ENCODE data around the gene TMEM169. TPM values are rescaled to one million over a fixed set of nuclear protein-coding genes. Genes with fewer than 3 reads are reported as not detected.

Gene TMEM169
- total RNA-seq, 6 experiments from 2014 or later: 0.29 to 2.7 (median 1.0) TPM

DNA sequence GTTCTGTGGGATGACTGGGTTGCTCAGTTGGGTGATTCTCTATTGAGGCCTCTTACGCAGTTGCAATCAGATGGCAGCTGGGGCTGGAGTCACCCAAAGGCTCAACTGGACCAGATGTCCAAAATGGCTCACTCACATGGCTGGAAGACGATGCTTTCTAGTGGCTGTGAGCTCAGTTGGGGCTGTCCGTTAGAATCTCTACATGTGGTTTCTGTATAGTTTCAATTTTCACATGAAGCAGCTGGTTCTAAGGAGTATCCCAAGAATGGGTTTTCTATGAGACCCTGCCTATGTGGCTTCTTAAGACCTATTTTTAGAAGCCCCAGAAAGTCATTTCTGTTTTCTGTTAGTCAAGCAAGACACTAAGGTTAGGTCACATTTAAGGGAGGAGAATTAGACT, 31.9 kb downstream of the TMEM169 start:
- no peak overlapping the region for H3K27ac ChIP-seq
- TF ChIP-seq, protein P1, sequence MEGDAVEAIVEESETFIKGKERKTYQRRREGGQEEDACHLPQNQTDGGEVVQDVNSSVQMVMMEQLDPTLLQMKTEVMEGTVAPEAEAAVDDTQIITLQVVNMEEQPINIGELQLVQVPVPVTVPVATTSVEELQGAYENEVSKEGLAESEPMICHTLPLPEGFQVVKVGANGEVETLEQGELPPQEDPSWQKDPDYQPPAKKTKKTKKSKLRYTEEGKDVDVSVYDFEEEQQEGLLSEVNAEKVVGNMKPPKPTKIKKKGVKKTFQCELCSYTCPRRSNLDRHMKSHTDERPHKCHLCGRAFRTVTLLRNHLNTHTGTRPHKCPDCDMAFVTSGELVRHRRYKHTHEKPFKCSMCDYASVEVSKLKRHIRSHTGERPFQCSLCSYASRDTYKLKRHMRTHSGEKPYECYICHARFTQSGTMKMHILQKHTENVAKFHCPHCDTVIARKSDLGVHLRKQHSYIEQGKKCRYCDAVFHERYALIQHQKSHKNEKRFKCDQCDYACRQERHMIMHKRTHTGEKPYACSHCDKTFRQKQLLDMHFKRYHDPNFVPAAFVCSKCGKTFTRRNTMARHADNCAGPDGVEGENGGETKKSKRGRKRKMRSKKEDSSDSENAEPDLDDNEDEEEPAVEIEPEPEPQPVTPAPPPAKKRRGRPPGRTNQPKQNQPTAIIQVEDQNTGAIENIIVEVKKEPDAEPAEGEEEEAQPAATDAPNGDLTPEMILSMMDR (IDR thresholded peaks at IDR 0.05): no peak
- TF ChIP-seq POLR2A (IDR thresholded peaks at IDR 0.05): no peak
- WGBS (ENCODE audit: insufficient coverage, low coverage, low lambda C conversion rate, missing lambda C conversion rate): 60% methylated on average over 2 of the region's 3 CpGs
- intact Hi-C loops (cut with DNase I): loop anchor here in 1 of 2 donors (10.0 kb wide), 1 partner anchor 291 kb away; no protein-coding TSS in a partner anchor
- peaks cover 0 to 31% (median 7%) of the 10 kb centered on the region in 4 donors for H3K36me3 ChIP-seq
- no peak for ATAC-seq
- no peak for DNase-seq
- no peaks in the 10 kb centered on the region for H3K9me3 ChIP-seq
- no peaks in the 10 kb centered on the region for H3K27me3 ChIP-seq
- no peak overlapping the region for H3K4me3 ChIP-seq
- H3K4me1 ChIP-seq: peaks cover 0 to 35% (median 11%) of the 10 kb centered on the region in 4 donors

- DNase-seq: peak in 1 of 3 donors; percentile 31
- no peaks in the 10 kb centered on the region for H3K9me3 ChIP-seq
- H3K4me1 ChIP-seq: peaks cover 0 to 40% (median 13%) of the 10 kb centered on the region in 4 donors
- H3K4me3 ChIP-seq: no peak overlapping the region
- TF ChIP-seq POLR2A (IDR thresholded peaks at IDR 0.05): no peak
- TF ChIP-seq, protein P1 (IDR thresholded peaks at IDR 0.05): no peak
- no peak overlapping the region for H3K27ac ChIP-seq
- 36% methylated on average over 4 of the region's 4 CpGs for WGBS (ENCODE audit: insufficient coverage, low coverage, low lambda C conversion rate, missing lambda C conversion rate)
- peaks cover 2 to 35% (median 8%) of the 10 kb centered on the region in 4 donors for H3K36me3 ChIP-seq
- intact Hi-C loops (cut with DNase I): loop anchor here in 1 of 2 donors (10.0 kb wide), 1 partner anchor 290 kb away; no protein-coding TSS in a partner anchor
- H3K27me3 ChIP-seq: no peaks in the 10 kb centered on the region
- peak in 1 of 4 donors; percentile 1 for ATAC-seq
Measured at GRCh38 chr2:216114382-216114713, 32.6 kb downstream of the TMEM169 start.

GRCh38 chr2:216114714-216115531, 33.2 kb downstream of the TMEM169 start:
- intact Hi-C loops (cut with DNase I): loop anchor here in 1 of 2 donors (10.0 kb wide), 1 partner anchor 290 kb away; no protein-coding TSS in a partner anchor
- Histone ChIP-seq H3K36me3 (peaks cover 8 to 41% (median 10%) of the 10 kb centered on the region in 4 donors), H3K4me3 (peak overlapping the region; percentile 38 to 50 (median 46)), H3K9me3 (no peaks in the 10 kb centered on the region), H3K27me3 (no peaks in the 10 kb centered on the region), H3K4me1 (peaks cover 0 to 40% (median 13%) of the 10 kb centered on the region in 4 donors), H3K27ac (peak overlapping the region; percentile 79 to 88 (median 84))
- ATAC-seq: peak; percentile 92 to 94 (median 92)
- DNase-seq: peak; percentile 97 to 99 (median 98)
- 6% methylated on average over 29 of the region's 29 CpGs for whole genome bisulfite sequencing (ENCODE audit: insufficient coverage, low coverage, low lambda C conversion rate, missing lambda C conversion rate)
- TF ChIP-seq, protein P1 (IDR thresholded peaks at IDR 0.05): peak; percentile 87 to 92 (median 88)
- TF ChIP-seq POLR2A (IDR thresholded peaks at IDR 0.05): peak; percentile 28

DNA sequence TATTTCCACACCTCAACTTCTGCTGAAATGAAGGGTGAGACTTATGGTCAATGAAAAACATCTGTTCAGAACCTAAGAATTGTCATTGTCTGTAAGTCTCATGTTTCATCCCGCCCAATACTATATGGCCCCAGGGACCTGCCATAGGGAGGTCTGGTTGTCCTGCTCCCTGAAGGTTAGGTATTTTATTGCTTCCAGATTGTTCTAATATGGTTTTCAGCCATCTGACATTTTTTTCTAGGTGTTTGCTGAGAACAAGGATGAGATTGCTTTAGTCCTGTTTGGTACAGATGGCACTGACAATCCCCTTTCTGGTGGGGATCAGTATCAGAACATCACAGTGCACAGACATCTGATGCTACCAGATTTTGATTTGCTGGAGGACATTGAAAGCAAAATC, 34.7 kb downstream of the TMEM169 start:
- intact Hi-C loops (cut with DNase I): loop anchor here in 1 of 2 donors (10.0 kb wide), 1 partner anchor 288 kb away; no protein-coding TSS in a partner anchor
- peaks cover 0 to 32% (median 8%) of the 10 kb centered on the region in 4 donors for H3K4me1 ChIP-seq
- H3K36me3 ChIP-seq: peaks cover 9 to 53% (median 20%) of the 10 kb centered on the region in 4 donors
- no peaks in the 10 kb centered on the region for H3K27me3 ChIP-seq
- ATAC-seq (no peak), DNase-seq (no peak)
- no peak for TF ChIP-seq POLR2A (IDR thresholded peaks at IDR 0.05)
- TF ChIP-seq, protein P1 (IDR thresholded peaks at IDR 0.05): no peak
- no CpG with 5 or more reads among the region's 1 CpG for WGBS (ENCODE audit: insufficient coverage, low coverage, low lambda C conversion rate, missing lambda C conversion rate)
- H3K4me3 ChIP-seq: no peak overlapping the region
- no peak overlapping the region for H3K27ac ChIP-seq
- H3K9me3 ChIP-seq: no peaks in the 10 kb centered on the region

Data from right lobe of liver (tissue), 6 donors.